SU-DHL-6 (cell line): ENCODE measurements around the gene ST6GALNAC4.

ENCODE experiments used
- CTCF ChIP-seq: fragments of 200-600 bp; sonication (generic); IDR thresholded peaks from one replicate; pipeline ENCODE4 v1.5.1; 2017; ENCODE audit warnings: antibody characterized with exemption, mild to moderate bottlenecking, low read length, moderate library complexity; ENCODE audit not compliant: insufficient read depth, poor library complexity, severe bottlenecking
- EZH2phosphoT487 ChIP-seq: fragments of 200-600 bp; sonication (generic), shearing (Covaris generic); conservative IDR thresholded peaks from 2 replicates; pipeline ENCODE4 v1.6.1; 2018; ENCODE audit warnings: mild to moderate bottlenecking, antibody characterized with exemption, low read length, moderate library complexity, mixed read lengths

GRCh38 chr9:127875306-127875966, 41.4 kb downstream of the ST6GALNAC4 start:
- TF ChIP-seq CTCF (no peak), EZH2phosphoT487 (no peak)
